Measurements from ENCODE around the gene ZNF174. TPM values are rescaled to one million over a fixed set of nuclear protein-coding genes. Genes with fewer than 3 reads are reported as not detected.
A peak's percentile ranks its signal among the peaks of the same experiment; 100 is the strongest.

ZNF174 gene
- total RNA-seq, 1 donor from 2014 or later = 8.0 TPM

- H3K36me3 ChIP-seq (ENCODE audit: control insufficient read depth, insufficient read depth, low read length) = no peaks in the 10 kb centered on the region
- no peak for TF ChIP-seq CTCF (IDR thresholded peaks at IDR 0.05; ENCODE audit: insufficient read depth, low read length, poor library complexity, severe bottlenecking)
- no peak overlapping the region for H3K4me3 ChIP-seq (ENCODE audit: low read depth, low read length)
- H3K27me3 ChIP-seq (ENCODE audit: control insufficient read depth, insufficient read depth, low read length) = no peaks in the 10 kb centered on the region
- no peak for DNase-seq (ENCODE audit: low read depth)
Observed at GRCh38 chr16:3363793-3364192, 37.2 kb upstream of the ZNF174 start.

- Histone ChIP-seq H3K27me3 (ENCODE audit: control insufficient read depth, insufficient read depth, low read length) (no peaks in the 10 kb centered on the region), H3K36me3 (ENCODE audit: control insufficient read depth, insufficient read depth, low read length) (no peaks in the 10 kb centered on the region), H3K4me3 (ENCODE audit: low read depth, low read length) (peak overlapping the region; percentile 59)
- peak; percentile 65 for DNase-seq (ENCODE audit: low read depth)
- no peak for TF ChIP-seq CTCF (IDR thresholded peaks at IDR 0.05; ENCODE audit: insufficient read depth, low read length, poor library complexity, severe bottlenecking)
Observed at GRCh38 chr16:3364774-3365427, 36.1 kb upstream of the ZNF174 start.

- no peaks in the 10 kb centered on the region for H3K36me3 ChIP-seq (ENCODE audit: control insufficient read depth, insufficient read depth, low read length)
- no peaks in the 10 kb centered on the region for H3K27me3 ChIP-seq (ENCODE audit: control insufficient read depth, insufficient read depth, low read length)
- TF ChIP-seq CTCF (IDR thresholded peaks at IDR 0.05; ENCODE audit: insufficient read depth, low read length, poor library complexity, severe bottlenecking) = no peak
- no peak for DNase-seq (ENCODE audit: low read depth)
- no peak overlapping the region for H3K4me3 ChIP-seq (ENCODE audit: low read depth, low read length)
Observed at GRCh38 chr16:3369073-3369472, 31.9 kb upstream of the ZNF174 start.

- Histone ChIP-seq H3K4me3 (ENCODE audit: low read depth, low read length) (no peak overlapping the region), H3K36me3 (ENCODE audit: control insufficient read depth, insufficient read depth, low read length) (no peaks in the 10 kb centered on the region), H3K27me3 (ENCODE audit: control insufficient read depth, insufficient read depth, low read length) (no peaks in the 10 kb centered on the region)
- no peak for DNase-seq (ENCODE audit: low read depth)
- no peak for TF ChIP-seq CTCF (IDR thresholded peaks at IDR 0.05; ENCODE audit: insufficient read depth, low read length, poor library complexity, severe bottlenecking)
Observed at GRCh38 chr16:3375680-3376079, 25.3 kb upstream of the ZNF174 start.

- no peak for TF ChIP-seq CTCF (IDR thresholded peaks at IDR 0.05; ENCODE audit: insufficient read depth, low read length, poor library complexity, severe bottlenecking)
- Histone ChIP-seq H3K36me3 (ENCODE audit: control insufficient read depth, insufficient read depth, low read length) (peaks cover 3% of the 10 kb centered on the region), H3K4me3 (ENCODE audit: low read depth, low read length) (no peak overlapping the region), H3K27me3 (ENCODE audit: control insufficient read depth, insufficient read depth, low read length) (no peaks in the 10 kb centered on the region)
- no peak for DNase-seq (ENCODE audit: low read depth)
Observed at GRCh38 chr16:3377917-3378316, 23.1 kb upstream of the ZNF174 start.

- peaks cover 7% of the 10 kb centered on the region for H3K36me3 ChIP-seq (ENCODE audit: control insufficient read depth, insufficient read depth, low read length)
- no peak for TF ChIP-seq CTCF (IDR thresholded peaks at IDR 0.05; ENCODE audit: insufficient read depth, low read length, poor library complexity, severe bottlenecking)
- no peak for DNase-seq (ENCODE audit: low read depth)
- no peaks in the 10 kb centered on the region for H3K27me3 ChIP-seq (ENCODE audit: control insufficient read depth, insufficient read depth, low read length)
- no peak overlapping the region for H3K4me3 ChIP-seq (ENCODE audit: low read depth, low read length)
Observed at GRCh38 chr16:3383045-3383448, 18.0 kb upstream of the ZNF174 start.
